ENCODE results near the gene TMEM187. TPM values are rescaled to one million over a fixed set of nuclear protein-coding genes. Genes with fewer than 3 reads are reported as not detected.
A peak's percentile ranks its signal among the peaks of the same experiment; 100 is the strongest.

Gene TMEM187
- total RNA-seq, 1 donor from 2014 or later = 5.3 TPM

- TF ChIP-seq, protein P1, sequence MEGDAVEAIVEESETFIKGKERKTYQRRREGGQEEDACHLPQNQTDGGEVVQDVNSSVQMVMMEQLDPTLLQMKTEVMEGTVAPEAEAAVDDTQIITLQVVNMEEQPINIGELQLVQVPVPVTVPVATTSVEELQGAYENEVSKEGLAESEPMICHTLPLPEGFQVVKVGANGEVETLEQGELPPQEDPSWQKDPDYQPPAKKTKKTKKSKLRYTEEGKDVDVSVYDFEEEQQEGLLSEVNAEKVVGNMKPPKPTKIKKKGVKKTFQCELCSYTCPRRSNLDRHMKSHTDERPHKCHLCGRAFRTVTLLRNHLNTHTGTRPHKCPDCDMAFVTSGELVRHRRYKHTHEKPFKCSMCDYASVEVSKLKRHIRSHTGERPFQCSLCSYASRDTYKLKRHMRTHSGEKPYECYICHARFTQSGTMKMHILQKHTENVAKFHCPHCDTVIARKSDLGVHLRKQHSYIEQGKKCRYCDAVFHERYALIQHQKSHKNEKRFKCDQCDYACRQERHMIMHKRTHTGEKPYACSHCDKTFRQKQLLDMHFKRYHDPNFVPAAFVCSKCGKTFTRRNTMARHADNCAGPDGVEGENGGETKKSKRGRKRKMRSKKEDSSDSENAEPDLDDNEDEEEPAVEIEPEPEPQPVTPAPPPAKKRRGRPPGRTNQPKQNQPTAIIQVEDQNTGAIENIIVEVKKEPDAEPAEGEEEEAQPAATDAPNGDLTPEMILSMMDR (IDR thresholded peaks at IDR 0.05; ENCODE audit: insufficient read depth, low read length, severe bottlenecking) = no peak
- Histone ChIP-seq H3K4me3 (ENCODE audit: low read depth, low read length) (peak within 1 kb of the TSS; percentile 53), H3K27me3 (ENCODE audit: control insufficient read depth, insufficient read depth, low read length) (no peaks in the 10 kb centered on the region), H3K36me3 (ENCODE audit: control insufficient read depth, insufficient read depth, low read length) (peaks cover 1% of the 10 kb centered on the region)
- DNase-seq (ENCODE audit: low read depth) (no peak), FAIRE-seq (no peak)
Measured at GRCh38 chrX:153925739-153926551, 46.6 kb upstream of the TMEM187 start, which contains the start of gene ARHGAP4. TSS of gene ARHGAP4 (minus strand) at chrX:153926264. CDS start at chrX:153926202, 62 bp downstream.

DNA sequence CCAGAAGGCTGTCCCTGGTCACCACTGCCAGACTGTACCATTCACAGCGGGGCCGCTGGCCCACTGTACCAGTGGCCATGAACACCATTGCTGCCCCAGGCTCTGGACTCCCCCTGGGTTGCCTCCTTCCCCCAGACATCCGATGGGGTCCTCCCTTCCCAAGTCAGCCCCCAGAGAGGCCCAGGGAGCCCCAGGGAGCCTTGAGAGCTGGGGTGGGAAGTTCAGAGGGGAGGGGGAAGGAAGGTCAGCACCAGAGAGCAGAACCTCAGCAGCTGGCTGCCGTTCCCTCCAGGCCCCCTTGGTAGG is 46.0 kb upstream of the TMEM187 start:
- peaks cover 4% of the 10 kb centered on the region for H3K36me3 ChIP-seq (ENCODE audit: control insufficient read depth, insufficient read depth, low read length)
- DNase-seq (ENCODE audit: low read depth) (no peak), FAIRE-seq (no peak)
- TF ChIP-seq, protein P1 (IDR thresholded peaks at IDR 0.05; ENCODE audit: insufficient read depth, low read length, severe bottlenecking) = no peak
- no peaks in the 10 kb centered on the region for H3K27me3 ChIP-seq (ENCODE audit: control insufficient read depth, insufficient read depth, low read length)
- H3K4me3 ChIP-seq (ENCODE audit: low read depth, low read length) = no peak overlapping the region

DNA sequence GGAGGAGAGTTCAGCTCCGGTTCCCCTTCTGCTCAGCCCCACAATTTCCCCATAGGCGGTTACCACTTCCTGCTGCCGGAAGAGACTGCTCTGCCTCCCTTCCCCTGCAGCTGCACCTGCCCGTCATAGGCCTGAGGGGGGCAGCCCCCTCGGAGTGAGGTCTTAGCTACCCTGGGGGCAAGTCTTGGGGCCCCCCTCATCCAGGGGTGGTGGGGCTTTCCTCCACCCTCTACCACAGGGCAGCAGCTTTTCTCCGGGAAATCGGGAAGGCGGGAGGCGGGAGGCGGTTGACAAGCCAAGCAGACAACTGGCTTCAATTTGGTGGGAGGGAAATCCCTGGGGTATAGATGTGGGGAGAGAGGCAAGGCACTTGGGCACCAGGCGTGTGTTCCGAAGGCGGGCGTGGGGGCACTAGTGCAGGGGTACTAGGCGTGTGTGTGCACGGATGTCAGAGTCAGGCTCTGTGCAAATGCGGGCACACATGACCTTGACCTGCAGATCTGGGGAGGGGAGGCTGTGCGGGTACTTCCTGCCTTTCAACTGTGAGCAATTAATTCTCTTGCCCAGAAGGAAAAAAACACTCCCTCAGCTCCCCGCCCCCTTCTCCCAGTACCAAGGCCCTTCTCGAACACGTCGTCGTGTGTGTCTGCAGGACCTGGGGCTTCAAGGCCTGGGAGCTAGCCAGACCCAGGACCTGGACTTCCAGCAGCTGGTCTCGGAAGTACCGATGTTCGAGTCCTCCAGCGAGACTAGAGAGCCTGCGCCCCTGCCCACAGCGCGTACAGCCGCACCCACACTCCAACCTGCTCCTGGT is 45.5 kb upstream of the TMEM187 start:
- DNase-seq (ENCODE audit: low read depth) (no peak), FAIRE-seq (no peak)
- H3K36me3 ChIP-seq (ENCODE audit: control insufficient read depth, insufficient read depth, low read length) = peaks cover 4% of the 10 kb centered on the region
- no peaks in the 10 kb centered on the region for H3K27me3 ChIP-seq (ENCODE audit: control insufficient read depth, insufficient read depth, low read length)
- TF ChIP-seq, protein P1 (IDR thresholded peaks at IDR 0.05; ENCODE audit: insufficient read depth, low read length, severe bottlenecking) = no peak
- H3K4me3 ChIP-seq (ENCODE audit: low read depth, low read length) = peak overlapping the region; percentile 53

DNA sequence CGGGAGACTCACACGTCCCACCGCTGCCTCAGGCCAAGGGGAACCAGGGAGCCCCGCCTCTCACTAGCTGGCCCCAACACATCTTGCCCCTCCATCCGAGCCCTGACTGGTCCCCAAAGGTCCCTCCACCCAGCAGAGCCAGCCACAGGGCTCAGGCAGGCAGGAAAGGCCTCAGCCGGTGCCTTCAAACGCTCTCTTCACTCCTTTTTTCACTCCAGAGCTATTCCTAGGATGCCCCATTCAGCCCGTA is 45.0 kb upstream of the TMEM187 start:
- TF ChIP-seq, protein P1 (IDR thresholded peaks at IDR 0.05; ENCODE audit: insufficient read depth, low read length, severe bottlenecking) = no peak
- no peak for FAIRE-seq
- Histone ChIP-seq H3K4me3 (ENCODE audit: low read depth, low read length) (peak overlapping the region; percentile 53), H3K36me3 (ENCODE audit: control insufficient read depth, insufficient read depth, low read length) (peaks cover 4% of the 10 kb centered on the region), H3K27me3 (ENCODE audit: control insufficient read depth, insufficient read depth, low read length) (no peaks in the 10 kb centered on the region)
- no peak for DNase-seq (ENCODE audit: low read depth)

DNA sequence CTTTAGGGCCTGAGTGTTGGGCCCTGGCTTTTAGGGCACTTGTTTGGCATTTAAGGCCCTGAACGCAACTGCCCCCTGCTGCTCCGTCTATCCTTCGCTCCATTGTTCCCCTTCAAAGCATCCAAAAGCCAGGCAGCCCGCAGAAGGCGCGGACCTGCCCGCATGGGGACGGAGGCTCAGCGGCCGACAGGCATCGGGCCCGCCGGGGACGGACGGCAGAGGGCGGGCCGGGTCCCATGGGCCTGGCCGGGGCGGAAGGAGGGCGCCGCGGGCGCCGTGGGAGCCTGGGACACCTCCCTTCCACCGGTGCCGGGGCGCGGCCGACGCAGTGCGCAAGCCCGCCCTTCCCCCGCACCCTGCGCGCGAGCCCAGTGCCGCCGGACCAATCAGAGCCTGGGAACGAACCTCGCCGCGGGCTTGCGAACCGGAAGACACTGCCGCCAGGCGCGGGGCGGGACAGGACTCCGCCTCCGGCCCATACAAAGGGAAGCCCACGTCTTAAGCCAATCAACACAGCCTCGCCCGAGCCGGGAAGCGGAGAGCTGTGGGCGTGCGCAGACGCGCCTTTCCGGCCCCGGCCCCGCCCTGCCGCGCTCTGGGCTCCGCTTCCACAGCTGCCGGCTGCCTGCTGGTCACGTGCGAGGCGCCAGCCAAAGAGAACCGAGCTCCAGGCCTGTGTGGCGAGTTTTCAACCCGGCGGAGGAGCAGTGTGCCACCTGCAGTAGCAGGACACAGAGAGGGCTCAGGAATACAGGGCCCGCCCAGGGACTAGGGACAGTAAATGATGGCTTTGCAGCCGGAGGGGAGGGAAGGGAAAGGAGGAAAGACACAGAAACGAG is 44.4 kb upstream of the TMEM187 start:
- Histone ChIP-seq H3K4me3 (ENCODE audit: low read depth, low read length) (peak overlapping the region; percentile 53), H3K36me3 (ENCODE audit: control insufficient read depth, insufficient read depth, low read length) (peaks cover 4% of the 10 kb centered on the region), H3K27me3 (ENCODE audit: control insufficient read depth, insufficient read depth, low read length) (no peaks in the 10 kb centered on the region)
- FAIRE-seq (no peak), DNase-seq (ENCODE audit: low read depth) (peak; percentile 90)
- TF ChIP-seq, protein P1 (IDR thresholded peaks at IDR 0.05; ENCODE audit: insufficient read depth, low read length, severe bottlenecking) = no peak

Data from bronchial epithelial cell (primary cell).